PFSK-1 (cell line): ENCODE results near the gene SF3A1.

Experiments
- POLR2AphosphoS5 ChIP-seq: IDR thresholded peaks from 2 replicates; pipeline ENCODE4 v1.6.1; 2012; ENCODE audit warnings: low read depth, mild to moderate bottlenecking, control low read depth, low read length, moderate library complexity
- SIN3A ChIP-seq: IDR thresholded peaks from 2 replicates; pipeline ENCODE4 v1.6.1; 2012; ENCODE audit warnings: mild to moderate bottlenecking, low read length, moderate library complexity, borderline replicate concordance; ENCODE audit not compliant: insufficient read depth
- TF ChIP-seq, protein P1 (sequence below), 2 experiments: IDR thresholded peaks; 2 replicates each; pipeline versions ENCODE4 v1.6.1 to v1.8.0; 2011 to 2012; ENCODE audit warnings: low read depth in 2 of 2, low read length in 2 of 2, control low read depth in 1 of 2, inconsistent platforms in 1 of 2, mild to moderate bottlenecking in 1 of 2, moderate library complexity in 1 of 2; ENCODE audit not compliant: insufficient read depth in 1 of 2

DNA sequence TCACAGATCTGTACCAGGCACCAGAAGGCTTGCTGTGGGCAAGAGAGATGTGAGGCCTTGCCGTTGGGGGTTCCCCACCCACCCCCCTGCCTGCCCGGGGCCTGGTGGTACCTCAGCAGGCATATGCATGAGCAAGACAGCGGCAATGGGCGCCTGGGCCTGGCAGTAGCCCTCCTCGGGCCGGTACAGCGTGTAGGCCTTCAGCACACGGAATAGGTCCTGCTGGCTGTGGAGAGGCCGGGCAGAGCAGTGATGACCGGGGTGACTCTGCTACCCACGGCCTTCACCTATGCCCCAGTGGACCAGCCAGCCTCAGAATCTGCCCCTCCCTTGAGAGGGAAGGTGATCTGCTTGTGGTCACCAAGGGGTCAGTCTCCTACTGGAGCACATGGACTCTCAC is 61.9 kb downstream of the SF3A1 start:
- TF ChIP-seq POLR2AphosphoS5 (no peak), SIN3A (no peak)
- TF ChIP-seq, protein P1, sequence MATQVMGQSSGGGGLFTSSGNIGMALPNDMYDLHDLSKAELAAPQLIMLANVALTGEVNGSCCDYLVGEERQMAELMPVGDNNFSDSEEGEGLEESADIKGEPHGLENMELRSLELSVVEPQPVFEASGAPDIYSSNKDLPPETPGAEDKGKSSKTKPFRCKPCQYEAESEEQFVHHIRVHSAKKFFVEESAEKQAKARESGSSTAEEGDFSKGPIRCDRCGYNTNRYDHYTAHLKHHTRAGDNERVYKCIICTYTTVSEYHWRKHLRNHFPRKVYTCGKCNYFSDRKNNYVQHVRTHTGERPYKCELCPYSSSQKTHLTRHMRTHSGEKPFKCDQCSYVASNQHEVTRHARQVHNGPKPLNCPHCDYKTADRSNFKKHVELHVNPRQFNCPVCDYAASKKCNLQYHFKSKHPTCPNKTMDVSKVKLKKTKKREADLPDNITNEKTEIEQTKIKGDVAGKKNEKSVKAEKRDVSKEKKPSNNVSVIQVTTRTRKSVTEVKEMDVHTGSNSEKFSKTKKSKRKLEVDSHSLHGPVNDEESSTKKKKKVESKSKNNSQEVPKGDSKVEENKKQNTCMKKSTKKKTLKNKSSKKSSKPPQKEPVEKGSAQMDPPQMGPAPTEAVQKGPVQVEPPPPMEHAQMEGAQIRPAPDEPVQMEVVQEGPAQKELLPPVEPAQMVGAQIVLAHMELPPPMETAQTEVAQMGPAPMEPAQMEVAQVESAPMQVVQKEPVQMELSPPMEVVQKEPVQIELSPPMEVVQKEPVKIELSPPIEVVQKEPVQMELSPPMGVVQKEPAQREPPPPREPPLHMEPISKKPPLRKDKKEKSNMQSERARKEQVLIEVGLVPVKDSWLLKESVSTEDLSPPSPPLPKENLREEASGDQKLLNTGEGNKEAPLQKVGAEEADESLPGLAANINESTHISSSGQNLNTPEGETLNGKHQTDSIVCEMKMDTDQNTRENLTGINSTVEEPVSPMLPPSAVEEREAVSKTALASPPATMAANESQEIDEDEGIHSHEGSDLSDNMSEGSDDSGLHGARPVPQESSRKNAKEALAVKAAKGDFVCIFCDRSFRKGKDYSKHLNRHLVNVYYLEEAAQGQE (IDR thresholded peaks at IDR 0.05; ENCODE audit: insufficient read depth in 1 of 2, low read depth in 2 of 2, low read length in 2 of 2), result no peak
